Measurements from ENCODE around the gene RNF114.

Gene RNF114

GRCh38 chr20:49913399-49914047 is 22.7 kb upstream of the RNF114 start:
- TF ChIP-seq, protein P1, sequence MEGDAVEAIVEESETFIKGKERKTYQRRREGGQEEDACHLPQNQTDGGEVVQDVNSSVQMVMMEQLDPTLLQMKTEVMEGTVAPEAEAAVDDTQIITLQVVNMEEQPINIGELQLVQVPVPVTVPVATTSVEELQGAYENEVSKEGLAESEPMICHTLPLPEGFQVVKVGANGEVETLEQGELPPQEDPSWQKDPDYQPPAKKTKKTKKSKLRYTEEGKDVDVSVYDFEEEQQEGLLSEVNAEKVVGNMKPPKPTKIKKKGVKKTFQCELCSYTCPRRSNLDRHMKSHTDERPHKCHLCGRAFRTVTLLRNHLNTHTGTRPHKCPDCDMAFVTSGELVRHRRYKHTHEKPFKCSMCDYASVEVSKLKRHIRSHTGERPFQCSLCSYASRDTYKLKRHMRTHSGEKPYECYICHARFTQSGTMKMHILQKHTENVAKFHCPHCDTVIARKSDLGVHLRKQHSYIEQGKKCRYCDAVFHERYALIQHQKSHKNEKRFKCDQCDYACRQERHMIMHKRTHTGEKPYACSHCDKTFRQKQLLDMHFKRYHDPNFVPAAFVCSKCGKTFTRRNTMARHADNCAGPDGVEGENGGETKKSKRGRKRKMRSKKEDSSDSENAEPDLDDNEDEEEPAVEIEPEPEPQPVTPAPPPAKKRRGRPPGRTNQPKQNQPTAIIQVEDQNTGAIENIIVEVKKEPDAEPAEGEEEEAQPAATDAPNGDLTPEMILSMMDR (conservative IDR thresholded peaks at IDR 0.05; ENCODE audit: low read depth, low read length) = no peak
- no peak overlapping the region for H3K4me3 ChIP-seq (ENCODE audit: low read depth, low read length)
- DNase-seq (ENCODE audit: low read depth) = no peak

- TF ChIP-seq, protein P1 (conservative IDR thresholded peaks at IDR 0.05; ENCODE audit: low read depth, low read length) = peak; percentile 13
- DNase-seq (ENCODE audit: low read depth) = no peak
- peak overlapping the region; percentile 98 for H3K4me3 ChIP-seq (ENCODE audit: low read depth, low read length)
Measured at GRCh38 chr20:49914310-49915117, 21.7 kb upstream of the RNF114 start.

GRCh38 chr20:49915118-49915379 is 21.1 kb upstream of the RNF114 start:
- peak overlapping the region; percentile 98 for H3K4me3 ChIP-seq (ENCODE audit: low read depth, low read length)
- DNase-seq (ENCODE audit: low read depth) = no peak
- TF ChIP-seq, protein P1 (conservative IDR thresholded peaks at IDR 0.05; ENCODE audit: low read depth, low read length) = no peak

DNA sequence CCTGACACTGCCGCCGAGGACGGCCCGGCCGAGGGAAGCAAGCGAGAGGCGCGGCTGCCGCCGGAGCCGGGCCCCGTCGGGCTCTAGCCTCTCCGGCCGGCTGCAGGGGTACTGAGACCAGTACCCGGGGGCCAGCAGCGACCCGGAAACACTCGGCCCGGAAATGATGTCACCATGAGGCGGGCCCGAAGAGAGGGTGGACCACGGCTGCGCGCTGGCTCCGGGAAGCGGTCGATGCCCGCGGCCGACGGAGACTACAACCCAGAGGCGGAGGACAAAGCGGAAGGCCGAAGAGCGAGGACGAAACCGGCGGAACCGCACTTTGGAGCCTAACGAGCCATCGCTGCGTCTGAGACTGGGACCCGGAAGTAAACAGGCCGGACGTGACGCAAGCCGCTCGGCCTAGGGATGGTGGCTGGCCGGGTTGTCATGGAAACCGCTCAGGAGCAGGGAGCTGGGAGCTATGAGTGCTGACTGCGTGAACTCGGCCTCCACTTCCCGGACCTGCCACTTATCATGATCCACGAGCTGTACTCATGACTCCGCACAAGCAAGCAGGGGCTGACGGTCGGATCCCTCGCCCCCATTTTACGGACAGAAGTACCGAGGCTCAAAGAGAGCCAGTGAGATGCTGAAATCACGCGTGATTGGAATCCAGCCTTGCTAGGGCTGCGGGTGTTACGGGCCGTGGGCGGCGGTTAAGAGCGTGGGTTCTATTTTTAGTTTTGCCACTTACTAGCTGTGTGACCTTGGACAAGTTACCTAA is 20.6 kb upstream of the RNF114 start, which contains the start of gene SPATA2:
SPATA2 (minus strand) TSS at position 150 of the 766 bp plus-strand sequence. CDS start 7,039 bp downstream, outside the sequence.
- TF ChIP-seq, protein P1 (conservative IDR thresholded peaks at IDR 0.05; ENCODE audit: low read depth, low read length) = no peak
- peak; percentile 97 for DNase-seq (ENCODE audit: low read depth)
- H3K4me3 ChIP-seq (ENCODE audit: low read depth, low read length) = peak within 1 kb of the TSS; percentile 98

DNA sequence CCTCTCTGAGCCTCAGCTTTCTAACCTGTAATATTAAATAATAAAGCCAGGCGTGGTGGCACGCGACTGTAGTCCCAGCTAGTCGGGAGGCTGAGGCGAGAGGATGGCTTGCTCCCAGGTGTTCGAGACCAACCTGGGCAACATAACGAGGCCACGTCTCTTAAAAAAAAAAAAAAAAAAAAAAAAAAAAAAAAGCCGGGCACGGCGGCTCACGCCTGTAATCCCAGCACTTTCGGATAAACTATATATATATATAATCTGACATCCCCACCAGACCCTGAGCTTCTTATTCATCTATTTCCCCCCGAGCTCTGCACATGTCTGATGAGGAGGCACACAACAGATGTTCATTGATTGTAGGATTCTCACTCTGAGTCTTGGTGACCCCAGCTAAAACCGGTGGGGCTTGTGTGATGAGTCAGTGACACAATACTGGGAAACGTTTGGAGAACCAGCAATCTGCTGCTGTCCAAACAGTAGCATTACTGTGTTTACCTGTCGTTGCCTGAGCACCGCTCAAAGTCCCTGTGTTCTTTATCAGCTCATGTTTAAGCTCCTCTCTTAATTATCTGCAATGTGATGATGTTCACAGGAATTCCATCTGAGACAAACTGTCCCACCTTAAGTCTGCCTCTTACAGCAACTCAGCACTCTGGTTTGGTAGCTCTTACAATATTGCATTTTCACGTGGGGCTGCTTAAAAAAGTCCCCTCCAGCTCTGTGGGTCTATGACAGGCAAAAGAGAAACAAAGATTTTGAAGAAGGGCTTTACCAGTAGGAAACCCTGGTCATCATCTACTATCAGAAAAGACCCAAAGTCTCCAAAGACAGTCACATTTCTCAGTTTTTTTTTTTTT is 19.8 kb upstream of the RNF114 start:
- DNase-seq (ENCODE audit: low read depth) = peak; percentile 24
- TF ChIP-seq, protein P1 (conservative IDR thresholded peaks at IDR 0.05; ENCODE audit: low read depth, low read length) = no peak
- peak overlapping the region; percentile 98 for H3K4me3 ChIP-seq (ENCODE audit: low read depth, low read length)

DNA sequence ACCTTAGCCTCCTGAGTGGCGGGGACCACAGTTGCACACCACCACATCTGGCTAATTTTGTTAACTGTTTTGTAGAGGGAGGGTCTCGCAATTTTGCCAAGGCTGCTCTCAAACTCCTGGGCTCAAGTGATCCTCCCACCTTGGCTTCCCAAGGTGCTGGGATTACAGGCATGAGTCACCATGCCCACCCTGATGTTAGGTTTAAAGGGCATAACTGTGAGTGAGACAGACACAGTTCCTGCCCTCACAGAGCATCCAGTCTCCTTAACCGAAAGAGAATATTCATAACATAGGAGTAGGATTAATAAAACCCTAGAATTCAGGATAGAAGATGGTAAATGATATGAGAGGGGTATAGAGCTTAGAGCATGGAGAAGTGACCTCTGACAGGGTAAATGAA is 17.8 kb upstream of the RNF114 start:
- TF ChIP-seq, protein P1 (conservative IDR thresholded peaks at IDR 0.05; ENCODE audit: low read depth, low read length) = no peak
- H3K4me3 ChIP-seq (ENCODE audit: low read depth, low read length) = no peak overlapping the region
- no peak for DNase-seq (ENCODE audit: low read depth)

Measured in choroid plexus epithelial cell (primary cell).